AG04449 (cell line): ENCODE results near the gene MS4A4E.

ENCODE experiments used
- CTCF ChIA-PET: fragments of 350-600 bp; formaldehyde crosslinking; extraction: SDS; loops from one replicate; lab custom pipeline; 2021; ENCODE audit warnings: antibody characterized with exemption; lab: Yijun Ruan, JAX
- POLR2A ChIA-PET: fragments of 400-600, 350-600 bp; formaldehyde crosslinking; extraction: SDS; loops from one replicate; lab custom pipeline; 2020; ENCODE audit warnings: antibody characterized with exemption, inconsistent platforms; lab: Yijun Ruan, JAX
- DNase-seq: peaks from one replicate; pipeline ENCODE4 v3.0.0-alpha.2; 2010; ENCODE audit warnings: low read depth, low spot score
- H3K4me3 ChIP-seq: 2 replicates; pipeline ENCODE4 v1.5.1; 2011; ENCODE audit warnings: low read depth, mild to moderate bottlenecking, control low read depth, low read length
- CTCF ChIP-seq: IDR thresholded peaks from one replicate; pipeline ENCODE4 v1.5.1; 2011; ENCODE audit warnings: mild to moderate bottlenecking, moderate library complexity, low read length, control low read depth, inconsistent platforms; ENCODE audit not compliant: insufficient read depth; ENCODE audit errors: missing control alignments

The MS4A4E gene

GRCh38 chr11:60274416-60274815, 31.5 kb upstream of the MS4A4E start:
- CTCF ChIA-PET: interaction anchor here (1.0 to 1.2 kb wide), 3 partner anchors 9 kb away, joined by 3 to 6 read pairs (median 3); no protein-coding TSS in a partner anchor
- POLR2A ChIA-PET: no interaction called here
- TF ChIP-seq CTCF: no peak
- H3K4me3 ChIP-seq: no peak overlapping the region
- no peak for DNase-seq

GRCh38 chr11:60265373-60266214, 22.7 kb upstream of the MS4A4E start:
- ChIA-PET CTCF (interaction anchor here (0.6 to 1.7 kb wide), 4 partner anchors 8 to 14 kb away, joined by 3 to 10 read pairs (median 4); no protein-coding TSS in a partner anchor), POLR2A (no interaction called here)
- TF ChIP-seq CTCF: peak; percentile 35
- no peak for DNase-seq
- no peak overlapping the region for H3K4me3 ChIP-seq

GRCh38 chr11:60264644-60265043, 21.7 kb upstream of the MS4A4E start:
- DNase-seq: no peak

GRCh38 chr11:60263402-60263801, 20.5 kb upstream of the MS4A4E start:
- DNase-seq: no peak
- TF ChIP-seq CTCF: no peak
- H3K4me3 ChIP-seq: no peak overlapping the region
- POLR2A ChIA-PET: no interaction called here
- CTCF ChIA-PET: interaction anchor here (1.4 kb wide), 1 partner anchor 10 kb away, joined by 4 read pairs; no protein-coding TSS in a partner anchor

More at GRCh38 chr11:60264644-60265043, 21.7 kb upstream of the MS4A4E start:
- no peak overlapping the region for H3K4me3 ChIP-seq
- no peak for TF ChIP-seq CTCF
- POLR2A ChIA-PET: no interaction called here
- CTCF ChIA-PET: interaction anchor here (0.6 to 1.7 kb wide), 4 partner anchors 9 to 13 kb away, joined by 3 to 10 read pairs (median 4); no protein-coding TSS in a partner anchor

- TF ChIP-seq CTCF: no peak
- CTCF ChIA-PET: no interaction called here
- DNase-seq: no peak
Measured at GRCh38 chr11:60261014-60261413, 18.1 kb upstream of the MS4A4E start.

GRCh38 chr11:60257956-60258722, 15.2 kb upstream of the MS4A4E start:
- POLR2A ChIA-PET: no interaction called here
- CTCF ChIA-PET: no interaction called here
- no peak for DNase-seq
- H3K4me3 ChIP-seq: no peak overlapping the region
- no peak for TF ChIP-seq CTCF

More at GRCh38 chr11:60261014-60261413, 18.1 kb upstream of the MS4A4E start:
- no peak overlapping the region for H3K4me3 ChIP-seq
- POLR2A ChIA-PET: no interaction called here
